GM18909 (cell line): Measurements from ENCODE around the gene AOX1.
"Not testable (repeated sequence)": the region's sequence is repeated elsewhere in the genome, so short reads cannot be mapped to it uniquely, and the experiment has no call there.

Experiments
- ATAC-seq: cut with Tn5 transposase; IDR thresholded peaks from one replicate; pipeline ENCODE4 v1.9.1; 2021; ENCODE audit warnings: mild to moderate bottlenecking; ENCODE audit not compliant: unreplicated experiment, poor library complexity

The AOX1 gene

DNA sequence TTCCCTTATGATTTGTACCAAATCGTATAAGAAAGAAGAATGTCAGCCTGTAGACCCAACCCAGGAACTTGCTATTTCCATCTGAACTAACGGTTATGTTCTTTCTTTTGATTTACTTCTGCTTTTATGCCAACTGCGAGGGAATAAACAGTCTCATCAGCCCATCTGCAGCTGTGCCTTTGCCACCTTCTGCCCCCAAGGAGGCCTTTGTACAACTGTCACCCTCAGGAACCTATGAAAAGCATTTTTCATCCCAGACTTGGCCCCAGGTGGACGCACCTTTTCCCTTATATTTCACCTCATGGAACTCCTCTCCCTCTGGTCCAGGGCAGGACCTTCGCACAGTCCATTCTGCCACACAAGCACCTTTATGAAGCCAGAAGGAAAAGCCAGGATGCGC lies 109.8 kb downstream of the AOX1 start:
- no peak for ATAC-seq

DNA sequence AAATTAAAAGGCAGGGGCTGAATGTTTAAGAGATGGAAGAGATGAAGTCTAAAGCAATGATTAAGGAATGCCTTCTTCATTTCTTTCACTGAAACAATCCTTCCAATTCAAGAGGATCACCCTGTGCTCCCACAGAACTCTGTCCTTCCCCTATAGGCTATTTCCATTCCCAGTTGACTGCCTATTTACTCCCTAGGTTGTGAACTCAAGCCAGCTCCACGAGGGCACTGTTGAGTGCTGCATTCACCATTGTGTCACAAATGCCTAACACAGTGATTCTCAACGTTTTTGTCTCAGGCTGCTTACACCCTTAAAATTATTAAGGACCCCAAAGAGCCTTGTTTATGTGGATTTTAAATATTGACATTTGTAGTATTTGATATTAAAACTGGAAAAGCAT lies 112.4 kb downstream of the AOX1 start:
- ATAC-seq, result no peak

GRCh38 chr2:200699310-200699709 lies 113.5 kb downstream of the AOX1 start:
- no peak for ATAC-seq

GRCh38 chr2:200700856-200701255 lies 115.0 kb downstream of the AOX1 start:
- no peak for ATAC-seq

DNA sequence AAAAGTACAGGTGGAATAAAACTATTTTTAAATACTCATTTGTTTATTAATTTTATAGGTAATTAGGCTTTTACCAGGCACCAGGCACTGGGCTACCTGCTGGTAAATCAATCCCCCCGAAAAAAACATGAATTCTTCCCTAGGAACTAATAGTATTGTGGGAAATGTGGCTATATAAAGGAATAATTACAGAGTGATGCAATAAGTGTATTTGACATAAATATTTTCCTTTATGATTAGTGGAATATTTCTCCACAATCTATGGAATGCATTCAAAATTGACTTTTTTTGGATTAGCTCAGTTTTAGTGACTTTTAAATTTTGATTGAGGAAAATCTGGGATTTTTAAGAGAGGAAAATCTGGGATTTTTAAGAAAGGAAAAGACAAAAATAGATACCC lies 116.2 kb downstream of the AOX1 start:
- no peak for ATAC-seq

DNA sequence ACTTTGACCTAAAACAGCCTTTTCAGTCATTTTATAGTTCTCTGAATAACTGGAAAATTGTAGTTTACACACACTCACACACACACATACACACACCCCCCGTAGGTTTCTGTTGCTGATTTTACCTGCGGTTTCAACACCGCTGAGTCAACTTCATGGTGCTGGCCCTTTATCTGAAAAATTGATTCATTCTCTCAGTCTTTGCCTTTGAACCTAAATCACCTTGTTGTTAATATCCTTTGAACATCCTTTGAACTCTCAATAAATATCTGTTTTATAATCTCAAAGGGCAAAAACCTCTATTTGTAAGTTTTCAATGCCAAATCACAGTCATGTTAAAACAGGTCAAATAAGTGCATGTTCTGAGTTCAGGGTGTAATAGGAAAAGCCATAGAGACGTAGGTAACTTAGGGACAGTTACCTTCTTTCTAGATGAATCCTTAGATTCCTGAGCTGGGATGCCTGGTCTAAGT lies 116.9 kb downstream of the AOX1 start:
- ATAC-seq, result peak; percentile 16

DNA sequence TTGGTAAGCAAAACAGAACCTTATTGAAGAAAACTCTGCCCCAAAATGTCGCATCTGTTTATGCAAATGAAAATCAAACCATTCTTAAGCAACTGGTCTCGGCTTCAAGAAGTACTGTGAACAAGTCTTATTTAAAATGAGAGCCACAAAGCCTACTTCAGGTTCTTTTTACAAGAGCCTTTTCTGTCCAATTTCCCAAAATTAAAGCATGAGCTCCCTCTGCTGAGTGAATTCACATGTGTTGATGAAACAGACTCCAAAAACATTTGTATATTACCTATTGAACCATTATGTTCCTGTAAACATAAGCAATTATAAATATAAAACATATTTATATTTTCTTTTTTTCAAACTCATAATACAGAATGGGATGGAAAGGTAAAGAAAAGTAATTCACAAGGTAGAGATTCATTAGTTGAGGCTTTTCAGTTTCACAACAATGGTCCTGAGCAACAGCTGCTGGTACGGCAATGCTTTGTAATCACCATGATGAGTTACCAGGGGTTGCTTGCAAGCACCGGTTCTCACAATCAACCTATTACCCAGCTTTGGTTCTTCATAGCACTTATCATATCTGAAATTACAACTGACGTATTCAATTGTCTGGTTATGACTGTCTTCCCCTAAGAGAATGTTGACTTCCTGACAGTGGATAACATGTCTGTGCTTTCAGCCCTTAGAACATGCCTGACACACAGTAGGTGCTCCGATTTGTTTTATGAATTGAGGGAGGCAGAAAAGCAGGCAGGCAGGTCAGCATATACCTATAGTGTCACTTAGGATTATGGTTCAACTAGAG lies 117.5 kb downstream of the AOX1 start:
- ATAC-seq, result peak; percentile 44

DNA sequence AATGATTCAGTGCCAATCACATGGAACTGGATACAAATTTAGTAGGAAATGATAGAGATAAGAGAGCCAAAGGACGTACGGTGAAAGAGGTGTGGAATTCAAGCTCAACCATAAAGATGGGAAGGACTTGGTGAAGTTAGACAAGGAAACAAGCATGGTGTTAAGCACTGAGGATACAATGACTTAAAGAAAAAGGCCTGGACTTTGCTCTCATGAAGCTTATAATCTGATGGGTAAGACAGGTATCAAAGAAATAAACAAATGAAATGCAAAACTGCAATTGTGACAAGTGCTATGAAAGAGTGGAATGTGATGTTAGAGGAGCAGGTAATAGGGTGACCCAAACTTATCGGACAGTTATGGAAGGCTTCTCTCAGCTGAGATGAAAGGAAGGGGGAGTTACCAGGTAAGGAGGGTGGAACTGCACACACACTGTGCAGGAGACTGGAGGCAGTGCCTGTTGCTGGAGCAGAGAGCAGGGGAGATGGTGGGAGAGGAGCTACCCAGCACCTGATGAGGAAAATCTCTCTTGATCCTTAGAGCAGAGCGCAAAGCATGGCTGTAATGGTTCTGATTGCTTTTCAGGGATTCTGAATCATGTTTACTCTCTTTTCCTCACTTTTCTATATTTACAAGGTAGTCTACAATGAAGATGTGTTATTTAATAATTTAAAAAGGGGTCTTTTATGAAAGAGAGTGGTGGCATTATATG lies 118.3 kb downstream of the AOX1 start:
- no peak for ATAC-seq

DNA sequence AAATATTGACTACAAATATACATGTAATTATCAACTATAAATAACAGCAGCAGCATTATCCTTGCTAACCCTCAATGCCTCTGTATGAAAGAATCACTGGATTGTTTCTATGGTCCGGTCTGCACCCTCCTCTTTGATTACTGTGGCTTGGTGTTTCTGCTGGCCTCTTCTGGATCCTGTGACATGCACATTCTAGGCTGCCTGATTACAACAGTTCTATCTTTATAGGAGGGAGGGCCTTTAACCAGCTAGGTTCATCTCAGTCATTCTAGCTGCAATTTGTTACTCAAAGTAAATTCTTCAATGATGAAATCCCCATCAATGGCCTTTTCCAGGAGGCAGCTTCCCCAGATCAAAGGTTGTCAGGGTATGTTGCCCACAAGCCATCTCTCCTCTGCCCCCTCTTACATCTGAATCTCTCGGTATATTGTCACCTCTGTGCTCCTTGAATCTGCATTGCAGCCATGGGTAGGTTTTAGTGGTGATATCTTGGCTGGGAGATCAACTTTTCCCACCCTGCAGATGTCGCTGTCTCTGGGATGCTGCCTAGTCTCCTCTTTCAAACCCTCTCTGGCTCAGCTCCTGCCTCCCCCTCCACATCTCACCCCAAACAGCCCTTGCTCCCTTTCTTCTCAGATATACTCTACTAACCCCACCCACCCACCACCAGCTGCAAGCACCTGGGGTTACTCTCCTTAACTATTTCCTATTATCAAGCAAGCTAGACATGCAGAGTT lies 119.7 kb downstream of the AOX1 start:
- no peak for ATAC-seq

DNA sequence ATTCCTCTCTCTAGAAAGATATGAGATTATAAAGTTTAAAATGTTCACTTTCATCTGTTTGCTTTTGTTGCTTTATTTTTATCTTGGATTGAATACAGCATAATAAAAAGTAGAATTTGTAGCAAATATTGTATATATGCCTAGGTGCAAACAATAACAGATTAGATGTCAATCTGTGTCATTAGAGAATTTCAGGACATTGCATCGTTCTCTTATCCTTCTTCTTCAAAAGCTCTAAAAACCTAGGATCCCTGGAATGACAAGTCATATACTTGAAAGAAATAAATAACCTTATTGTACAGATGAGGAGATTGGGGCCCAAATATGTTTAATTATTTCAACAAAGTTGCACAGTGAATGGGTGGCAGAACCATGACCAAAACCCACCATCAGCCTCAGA lies 123.1 kb downstream of the AOX1 start:
- no peak for ATAC-seq

DNA sequence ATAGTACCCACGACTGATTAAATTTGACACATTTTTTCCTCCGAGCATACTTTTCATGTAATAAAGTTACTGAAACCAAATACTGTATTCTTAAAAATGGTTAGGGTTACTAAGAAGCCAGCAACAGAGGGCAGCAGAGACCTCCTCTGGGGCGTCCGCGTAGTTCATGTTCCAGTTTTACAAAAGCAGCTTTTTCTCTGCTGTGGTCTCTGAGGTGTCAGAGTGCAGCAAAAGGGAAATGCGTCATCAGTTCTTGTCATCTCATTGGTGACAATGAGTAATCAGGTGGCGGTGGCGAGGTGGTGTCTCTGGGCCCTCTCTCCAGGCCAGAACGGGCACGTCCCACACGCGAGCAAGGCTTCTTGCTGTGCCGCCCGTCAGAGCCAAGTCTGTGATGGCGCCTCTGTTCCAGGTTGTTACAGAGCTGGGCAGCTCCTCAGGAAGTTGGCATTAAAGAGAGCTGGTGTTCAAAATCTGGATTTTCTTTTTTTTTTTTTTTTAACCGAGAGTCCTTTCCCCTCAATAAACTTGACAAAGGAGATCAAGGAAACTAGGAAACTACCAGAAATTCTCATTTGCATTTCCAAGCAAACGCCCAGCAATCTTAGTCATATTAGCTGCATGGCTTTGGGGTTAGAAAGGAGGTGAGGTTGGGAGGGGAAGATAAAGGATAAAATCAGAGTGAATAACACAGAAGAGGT lies 127.3 kb downstream of the AOX1 start:
- ATAC-seq, result peak; percentile 100

DNA sequence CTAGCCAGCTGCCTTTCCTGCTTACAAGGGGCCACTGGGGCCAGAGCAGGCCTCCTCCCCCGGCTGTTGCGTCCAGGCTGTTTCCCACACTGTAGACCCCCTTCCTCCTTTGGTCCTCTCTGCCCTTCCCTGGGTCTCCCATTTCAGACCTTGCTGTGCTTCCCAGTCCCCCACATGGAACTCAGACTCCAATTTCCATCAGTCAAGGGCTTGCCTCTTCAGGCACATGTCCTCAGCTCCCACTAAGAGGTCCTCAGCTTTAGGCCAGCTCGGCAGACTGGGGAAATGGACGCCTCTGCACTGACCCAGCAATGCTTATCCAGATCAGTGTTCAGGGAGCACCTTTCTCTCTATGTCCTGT lies 127.9 kb downstream of the AOX1 start:
- ATAC-seq, result no peak

DNA sequence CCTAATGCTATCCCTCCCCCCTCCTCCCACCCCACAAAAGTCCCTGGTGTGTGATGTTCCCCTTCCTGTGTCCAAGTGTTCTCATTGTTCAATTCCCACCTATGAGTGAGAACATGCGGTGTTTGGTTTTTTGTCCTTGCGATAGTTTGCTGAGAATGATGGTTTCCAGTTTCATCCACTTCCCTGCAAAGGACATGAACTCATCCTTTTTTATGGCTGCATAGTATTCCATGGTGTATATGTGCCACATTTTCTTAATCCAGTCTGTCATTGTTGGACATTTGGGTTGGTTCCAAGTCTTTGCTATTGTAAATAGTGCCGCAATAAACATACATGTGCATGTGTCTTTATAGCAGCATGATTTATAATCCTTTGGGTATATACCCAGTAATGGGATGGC lies 129.2 kb downstream of the AOX1 start:
- ATAC-seq, result not testable (repeated sequence)

GRCh38 chr2:200716386-200716785 lies 130.6 kb downstream of the AOX1 start:
- no peak for ATAC-seq
